PC-9 (cell line): Measurements from ENCODE around the gene RBFOX2.

Experiments used
- CTCF ChIP-seq: fragments of 200-600 bp; sonication (generic); conservative IDR thresholded peaks from 2 replicates; pipeline ENCODE4 v1.6.1; 2017; ENCODE audit warnings: mixed run types, antibody characterized with exemption, mild to moderate bottlenecking, moderate library complexity
- EZH2 ChIP-seq: fragments of 200-600 bp; sonication (generic); IDR thresholded peaks from 2 replicates; pipeline ENCODE4 v1.8.0; 2017; ENCODE audit warnings: antibody characterized with exemption, low read depth

GRCh38 chr22:35928285-35928798 lies 100.3 kb downstream of the RBFOX2 start:
- no peak for TF ChIP-seq CTCF
- no peak for TF ChIP-seq EZH2
